WTC11 (cell line): ENCODE data around the gene CELF4. TPM values are rescaled to one million over a fixed set of nuclear protein-coding genes. Genes with fewer than 3 reads are reported as not detected.
A peak's percentile ranks its signal among the peaks of the same experiment; 100 is the strongest.

Experiments used
- ATAC-seq: fragments of 200-7000 bp; cut with Tn5 transposase; 2 replicates; pipeline ENCODE4 v1.10.0; 2021; ENCODE audit warnings: mild to moderate bottlenecking, moderate library complexity
- CTCF ChIA-PET: fragments of 300-600 bp; sonication (Branson Sonifier 250); formaldehyde crosslinking; loops from one replicate; lab custom pipeline; 2021; ENCODE audit warnings: antibody characterized with exemption; lab: Charles Lee
- POLR2A ChIA-PET: fragments of 350-600 bp; sonication (Branson Sonifier 250); formaldehyde crosslinking; loops from one replicate; lab custom pipeline; 2021; ENCODE audit warnings: antibody characterized with exemption; lab: Charles Lee
- DNase-seq: peaks from one replicate; pipeline ENCODE4 v3.0.0; 2021; ENCODE audit warnings: low spot score
- H3K27ac Mint-ChIP-seq: 2 replicates; pipeline ENCODE4 v1.8.0; 2021; ENCODE audit warnings: mixed read lengths
- H3K27me3 Mint-ChIP-seq: 2 replicates; pipeline ENCODE4 v1.8.0; 2021; ENCODE audit warnings: low read depth, mild to moderate bottlenecking, moderate library complexity, mixed read lengths
- H3K36me3 Mint-ChIP-seq: 2 replicates; pipeline ENCODE4 v1.8.0; 2021; ENCODE audit warnings: mixed read lengths
- H3K4me1 Mint-ChIP-seq: 2 replicates; pipeline ENCODE4 v1.8.0; 2022; ENCODE audit warnings: mixed read lengths
- H3K4me3 Mint-ChIP-seq: 2 replicates; pipeline ENCODE4 v1.8.0; 2021; ENCODE audit warnings: mild to moderate bottlenecking, moderate library complexity, mixed read lengths
- H3K9me3 Mint-ChIP-seq: 2 replicates; pipeline ENCODE4 v1.8.0; 2021; ENCODE audit warnings: mixed read lengths
- ATF6 ChIP-seq: sonication (generic); formaldehyde crosslinking; IDR thresholded peaks from 2 replicates; pipeline ENCODE4 v1.8.1; 2023; ENCODE audit warnings: mild to moderate bottlenecking, missing genetic modification reagents
- CTCF ChIP-seq: fragments of 200-600 bp; IDR thresholded peaks from 2 replicates; pipeline ENCODE4 v1.8.0; 2022; ENCODE audit warnings: antibody characterized with exemption
- E2F1 ChIP-seq: sonication (generic); formaldehyde crosslinking; IDR thresholded peaks from 2 replicates; pipeline ENCODE4 v1.8.0; 2022; ENCODE audit warnings: mild to moderate bottlenecking, missing genetic modification reagents
- ESRRA ChIP-seq: sonication (generic); formaldehyde crosslinking; IDR thresholded peaks from 2 replicates; pipeline ENCODE4 v1.8.1; 2022; ENCODE audit warnings: mild to moderate bottlenecking, missing genetic modification reagents, borderline replicate concordance
- MAX ChIP-seq: sonication (generic); formaldehyde crosslinking; IDR thresholded peaks from 2 replicates; pipeline ENCODE4 v1.8.0; 2022; ENCODE audit warnings: mild to moderate bottlenecking, missing genetic modification reagents
- PRRX2 ChIP-seq: fragments of 250-450 bp; sonication (Bioruptor Pico); IDR thresholded peaks from 2 replicates; pipeline ENCODE4 v1.8.0; 2021; ENCODE audit warnings: mild to moderate bottlenecking
- RELA ChIP-seq: sonication (generic); formaldehyde crosslinking; IDR thresholded peaks from 2 replicates; pipeline ENCODE4 v1.8.1; 2022; ENCODE audit warnings: missing genetic modification reagents, mild to moderate bottlenecking, borderline replicate concordance
- total RNA-seq: library from RNA; stranded (reverse); gene quantifications from 3 replicates; pipeline ENCODE4 v1.2.3, GENCODE V29; 2021
- TF ChIP-seq, protein P1 (sequence below): sonication (generic); formaldehyde crosslinking; IDR thresholded peaks from 2 replicates; pipeline ENCODE4 v1.8.1; 2022; ENCODE audit warnings: mild to moderate bottlenecking, missing genetic modification reagents, moderate library complexity, borderline replicate concordance
- TF ChIP-seq, protein P2 (sequence below): fragments of 250-450 bp; sonication (Bioruptor Pico); IDR thresholded peaks from 2 replicates; pipeline ENCODE4 v1.9.0; 2021; ENCODE audit warnings: mild to moderate bottlenecking, borderline replicate concordance
- TF ChIP-seq, protein P3 (sequence below): sonication (generic); formaldehyde crosslinking; IDR thresholded peaks from 2 replicates; pipeline ENCODE4 v1.8.0; 2022; ENCODE audit warnings: mild to moderate bottlenecking, missing genetic modification reagents
- TF ChIP-seq, protein P4 (sequence below): sonication (generic); formaldehyde crosslinking; IDR thresholded peaks from 2 replicates; pipeline ENCODE4 v1.8.1; 2022; ENCODE audit warnings: low read depth, mild to moderate bottlenecking, moderate library complexity, missing genetic modification reagents, borderline replicate concordance

Gene CELF4
- total RNA-seq, 1 experiment from 2014 or later, result 2.9 TPM

DNA sequence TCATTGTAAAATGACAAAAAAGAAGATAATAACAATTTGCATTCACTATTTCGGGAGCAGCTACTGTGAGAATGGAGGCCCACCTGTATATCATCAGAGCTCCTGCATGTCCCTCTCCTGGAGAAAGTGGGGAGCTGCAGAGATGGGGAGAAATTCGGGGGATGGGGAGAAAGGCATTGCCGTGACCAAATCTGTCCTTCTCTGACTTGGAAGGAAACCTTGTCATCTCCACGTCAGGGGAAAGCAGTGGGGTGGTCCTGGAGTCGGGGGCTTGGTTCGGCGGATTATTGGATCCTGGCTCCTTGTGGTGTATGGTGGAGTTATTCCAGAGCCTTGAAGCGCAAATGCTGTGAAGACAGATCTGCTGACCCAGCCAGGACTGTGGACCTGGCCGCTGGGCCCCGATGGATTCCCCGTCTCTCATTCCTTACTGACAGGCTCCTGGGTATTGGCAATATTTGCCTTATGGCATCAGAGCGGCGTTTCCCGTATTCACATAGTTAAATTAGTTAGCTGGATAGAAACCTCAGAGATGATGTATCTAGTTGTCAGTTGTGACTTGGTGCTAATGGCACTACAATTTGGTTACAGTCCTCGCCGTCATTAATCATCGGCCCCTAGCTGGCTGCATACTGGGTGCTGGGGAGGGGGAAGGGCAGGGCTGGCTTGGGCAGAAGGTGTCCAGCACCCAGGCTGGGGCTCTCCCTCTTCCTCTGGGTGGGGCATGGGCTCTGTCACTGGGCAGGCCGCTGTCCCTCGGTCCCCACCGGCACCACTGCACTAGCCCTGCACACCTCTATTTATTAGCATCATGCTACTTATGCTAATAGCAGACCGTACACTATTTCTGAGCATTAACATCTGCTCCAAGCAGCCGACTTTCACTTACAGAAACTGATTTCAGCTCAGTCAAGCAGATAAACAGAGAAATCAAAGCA, 31.7 kb downstream of the CELF4 start:
- Mint-ChIP-seq H3K27ac (no peak overlapping the region), H3K36me3 (no peaks in the 10 kb centered on the region), H3K4me1 (peaks cover 44% of the 10 kb centered on the region), H3K27me3 (peaks cover 12% of the 10 kb centered on the region), H3K9me3 (no peaks in the 10 kb centered on the region), H3K4me3 (no peak overlapping the region)
- TF ChIP-seq MAX (CRISPR knock-in tag) (no peak), CTCF (peak; percentile 29)
- peak; percentile 42 for ATAC-seq
- ChIA-PET POLR2A (interaction anchor here (1.0 kb wide), 1 partner anchor 33 kb away, joined by 3 read pairs; no protein-coding TSS in a partner anchor), CTCF (interaction anchor here (0.7 to 2.5 kb wide), 23 partner anchors 9 to 212 kb away, joined by 3 to 22 read pairs (median 4); no protein-coding TSS in a partner anchor)
- DNase-seq, result peak; percentile 28

- H3K9me3 Mint-ChIP-seq, result no peaks in the 10 kb centered on the region
- ATAC-seq (no peak), DNase-seq (no peak)
- H3K27me3 Mint-ChIP-seq, result peaks cover 12% of the 10 kb centered on the region
- H3K27ac Mint-ChIP-seq, result no peak overlapping the region
- H3K36me3 Mint-ChIP-seq, result no peaks in the 10 kb centered on the region
- ChIA-PET POLR2A (no interaction called here), CTCF (interaction anchor here (0.7 to 2.5 kb wide), 23 partner anchors 8 to 211 kb away, joined by 3 to 22 read pairs (median 4); no protein-coding TSS in a partner anchor)
- TF ChIP-seq, protein P1, sequence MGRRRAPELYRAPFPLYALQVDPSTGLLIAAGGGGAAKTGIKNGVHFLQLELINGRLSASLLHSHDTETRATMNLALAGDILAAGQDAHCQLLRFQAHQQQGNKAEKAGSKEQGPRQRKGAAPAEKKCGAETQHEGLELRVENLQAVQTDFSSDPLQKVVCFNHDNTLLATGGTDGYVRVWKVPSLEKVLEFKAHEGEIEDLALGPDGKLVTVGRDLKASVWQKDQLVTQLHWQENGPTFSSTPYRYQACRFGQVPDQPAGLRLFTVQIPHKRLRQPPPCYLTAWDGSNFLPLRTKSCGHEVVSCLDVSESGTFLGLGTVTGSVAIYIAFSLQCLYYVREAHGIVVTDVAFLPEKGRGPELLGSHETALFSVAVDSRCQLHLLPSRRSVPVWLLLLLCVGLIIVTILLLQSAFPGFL (CRISPR knock-in tag), result no peak
- TF ChIP-seq, protein P2, sequence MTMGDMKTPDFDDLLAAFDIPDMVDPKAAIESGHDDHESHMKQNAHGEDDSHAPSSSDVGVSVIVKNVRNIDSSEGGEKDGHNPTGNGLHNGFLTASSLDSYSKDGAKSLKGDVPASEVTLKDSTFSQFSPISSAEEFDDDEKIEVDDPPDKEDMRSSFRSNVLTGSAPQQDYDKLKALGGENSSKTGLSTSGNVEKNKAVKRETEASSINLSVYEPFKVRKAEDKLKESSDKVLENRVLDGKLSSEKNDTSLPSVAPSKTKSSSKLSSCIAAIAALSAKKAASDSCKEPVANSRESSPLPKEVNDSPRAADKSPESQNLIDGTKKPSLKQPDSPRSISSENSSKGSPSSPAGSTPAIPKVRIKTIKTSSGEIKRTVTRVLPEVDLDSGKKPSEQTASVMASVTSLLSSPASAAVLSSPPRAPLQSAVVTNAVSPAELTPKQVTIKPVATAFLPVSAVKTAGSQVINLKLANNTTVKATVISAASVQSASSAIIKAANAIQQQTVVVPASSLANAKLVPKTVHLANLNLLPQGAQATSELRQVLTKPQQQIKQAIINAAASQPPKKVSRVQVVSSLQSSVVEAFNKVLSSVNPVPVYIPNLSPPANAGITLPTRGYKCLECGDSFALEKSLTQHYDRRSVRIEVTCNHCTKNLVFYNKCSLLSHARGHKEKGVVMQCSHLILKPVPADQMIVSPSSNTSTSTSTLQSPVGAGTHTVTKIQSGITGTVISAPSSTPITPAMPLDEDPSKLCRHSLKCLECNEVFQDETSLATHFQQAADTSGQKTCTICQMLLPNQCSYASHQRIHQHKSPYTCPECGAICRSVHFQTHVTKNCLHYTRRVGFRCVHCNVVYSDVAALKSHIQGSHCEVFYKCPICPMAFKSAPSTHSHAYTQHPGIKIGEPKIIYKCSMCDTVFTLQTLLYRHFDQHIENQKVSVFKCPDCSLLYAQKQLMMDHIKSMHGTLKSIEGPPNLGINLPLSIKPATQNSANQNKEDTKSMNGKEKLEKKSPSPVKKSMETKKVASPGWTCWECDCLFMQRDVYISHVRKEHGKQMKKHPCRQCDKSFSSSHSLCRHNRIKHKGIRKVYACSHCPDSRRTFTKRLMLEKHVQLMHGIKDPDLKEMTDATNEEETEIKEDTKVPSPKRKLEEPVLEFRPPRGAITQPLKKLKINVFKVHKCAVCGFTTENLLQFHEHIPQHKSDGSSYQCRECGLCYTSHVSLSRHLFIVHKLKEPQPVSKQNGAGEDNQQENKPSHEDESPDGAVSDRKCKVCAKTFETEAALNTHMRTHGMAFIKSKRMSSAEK (CRISPR knock-in tag), result no peak
- TF ChIP-seq, protein P3, sequence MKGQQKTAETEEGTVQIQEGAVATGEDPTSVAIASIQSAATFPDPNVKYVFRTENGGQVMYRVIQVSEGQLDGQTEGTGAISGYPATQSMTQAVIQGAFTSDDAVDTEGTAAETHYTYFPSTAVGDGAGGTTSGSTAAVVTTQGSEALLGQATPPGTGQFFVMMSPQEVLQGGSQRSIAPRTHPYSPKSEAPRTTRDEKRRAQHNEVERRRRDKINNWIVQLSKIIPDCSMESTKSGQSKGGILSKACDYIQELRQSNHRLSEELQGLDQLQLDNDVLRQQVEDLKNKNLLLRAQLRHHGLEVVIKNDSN, result no peak
- no peak for TF ChIP-seq ESRRA (CRISPR knock-in tag)
- no peak for TF ChIP-seq PRRX2 (CRISPR knock-in tag)
- TF ChIP-seq, protein P4, sequence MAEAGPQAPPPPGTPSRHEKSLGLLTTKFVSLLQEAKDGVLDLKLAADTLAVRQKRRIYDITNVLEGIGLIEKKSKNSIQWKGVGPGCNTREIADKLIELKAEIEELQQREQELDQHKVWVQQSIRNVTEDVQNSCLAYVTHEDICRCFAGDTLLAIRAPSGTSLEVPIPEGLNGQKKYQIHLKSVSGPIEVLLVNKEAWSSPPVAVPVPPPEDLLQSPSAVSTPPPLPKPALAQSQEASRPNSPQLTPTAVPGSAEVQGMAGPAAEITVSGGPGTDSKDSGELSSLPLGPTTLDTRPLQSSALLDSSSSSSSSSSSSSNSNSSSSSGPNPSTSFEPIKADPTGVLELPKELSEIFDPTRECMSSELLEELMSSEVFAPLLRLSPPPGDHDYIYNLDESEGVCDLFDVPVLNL (CRISPR knock-in tag), result no peak
- TF ChIP-seq E2F1 (CRISPR knock-in tag), result no peak
- no peak for TF ChIP-seq ATF6 (CRISPR knock-in tag)
- TF ChIP-seq RELA (CRISPR knock-in tag), result no peak
- peaks cover 34% of the 10 kb centered on the region for H3K4me1 Mint-ChIP-seq
- no peak overlapping the region for H3K4me3 Mint-ChIP-seq
Observed at GRCh38 chr18:37532917-37533316, 32.7 kb downstream of the CELF4 start.
